ENCODE measurements around the gene SMTNL1. TPM values are rescaled to one million over a fixed set of nuclear protein-coding genes. Genes with fewer than 3 reads are reported as not detected.

The SMTNL1 gene
- total RNA-seq, 1 experiment from 2014 or later: not detected

- DNase-seq (ENCODE audit: low read depth): no peak
Observed at GRCh38 chr11:57544566-57544965, 7.2 kb downstream of the SMTNL1 start.

GRCh38 chr11:57545883-57546282 is 8.5 kb downstream of the SMTNL1 start:
- DNase-seq (ENCODE audit: low read depth): no peak

GRCh38 chr11:57546451-57546850 is 9.1 kb downstream of the SMTNL1 start:
- no peak for DNase-seq (ENCODE audit: low read depth)

- DNase-seq (ENCODE audit: low read depth): peak; percentile 63
Observed at GRCh38 chr11:57546869-57547475, 9.6 kb downstream of the SMTNL1 start.

GRCh38 chr11:57547854-57548377 is 10.5 kb downstream of the SMTNL1 start:
- no peak for DNase-seq (ENCODE audit: low read depth)

- no peak for DNase-seq (ENCODE audit: low read depth)
Observed at GRCh38 chr11:57549983-57550382, 12.6 kb downstream of the SMTNL1 start.

GRCh38 chr11:57551941-57552340 is 14.5 kb downstream of the SMTNL1 start:
- DNase-seq (ENCODE audit: low read depth): no peak

GRCh38 chr11:57552479-57552878 is 15.1 kb downstream of the SMTNL1 start:
- no peak for DNase-seq (ENCODE audit: low read depth)

- no peak for DNase-seq (ENCODE audit: low read depth)
Observed at GRCh38 chr11:57555393-57555792, 18.0 kb downstream of the SMTNL1 start.

GRCh38 chr11:57556041-57556440 is 18.6 kb downstream of the SMTNL1 start:
- no peak for DNase-seq (ENCODE audit: low read depth)

GRCh38 chr11:57560146-57560545 is 22.8 kb downstream of the SMTNL1 start:
- DNase-seq (ENCODE audit: low read depth): no peak

GRCh38 chr11:57562596-57562995 is 25.2 kb downstream of the SMTNL1 start:
- DNase-seq (ENCODE audit: low read depth): no peak

- peak; percentile 51 for DNase-seq (ENCODE audit: low read depth)
Observed at GRCh38 chr11:57566005-57566904, 28.9 kb downstream of the SMTNL1 start.

GRCh38 chr11:57566905-57567514 is 29.6 kb downstream of the SMTNL1 start:
- peak; percentile 41 for DNase-seq (ENCODE audit: low read depth)

GRCh38 chr11:57567515-57568329 is 30.3 kb downstream of the SMTNL1 start, which contains the start of gene UBE2L6:
UBE2L6 (minus strand) TSS chr11:57567672; CDS start chr11:57567611, 61 bp downstream.
- peak; percentile 86 for DNase-seq (ENCODE audit: low read depth)

GRCh38 chr11:57568330-57568766 is 31.0 kb downstream of the SMTNL1 start:
- DNase-seq (ENCODE audit: low read depth): no peak

GRCh38 chr11:57571606-57572005 is 34.2 kb downstream of the SMTNL1 start:
- no peak for DNase-seq (ENCODE audit: low read depth)

- DNase-seq (ENCODE audit: low read depth): no peak
Observed at GRCh38 chr11:57574061-57574460, 36.7 kb downstream of the SMTNL1 start.

GRCh38 chr11:57584341-57584740 is 46.9 kb downstream of the SMTNL1 start:
- DNase-seq (ENCODE audit: low read depth): no peak

- no peak for DNase-seq (ENCODE audit: low read depth)
Observed at GRCh38 chr11:57585301-57585700, 47.9 kb downstream of the SMTNL1 start.

GRCh38 chr11:57586711-57587245 is 49.4 kb downstream of the SMTNL1 start:
- no peak for DNase-seq (ENCODE audit: low read depth)

Data from Daoy (cell line).